ENCODE results near the gene FAM47E.

Gene FAM47E

DNA sequence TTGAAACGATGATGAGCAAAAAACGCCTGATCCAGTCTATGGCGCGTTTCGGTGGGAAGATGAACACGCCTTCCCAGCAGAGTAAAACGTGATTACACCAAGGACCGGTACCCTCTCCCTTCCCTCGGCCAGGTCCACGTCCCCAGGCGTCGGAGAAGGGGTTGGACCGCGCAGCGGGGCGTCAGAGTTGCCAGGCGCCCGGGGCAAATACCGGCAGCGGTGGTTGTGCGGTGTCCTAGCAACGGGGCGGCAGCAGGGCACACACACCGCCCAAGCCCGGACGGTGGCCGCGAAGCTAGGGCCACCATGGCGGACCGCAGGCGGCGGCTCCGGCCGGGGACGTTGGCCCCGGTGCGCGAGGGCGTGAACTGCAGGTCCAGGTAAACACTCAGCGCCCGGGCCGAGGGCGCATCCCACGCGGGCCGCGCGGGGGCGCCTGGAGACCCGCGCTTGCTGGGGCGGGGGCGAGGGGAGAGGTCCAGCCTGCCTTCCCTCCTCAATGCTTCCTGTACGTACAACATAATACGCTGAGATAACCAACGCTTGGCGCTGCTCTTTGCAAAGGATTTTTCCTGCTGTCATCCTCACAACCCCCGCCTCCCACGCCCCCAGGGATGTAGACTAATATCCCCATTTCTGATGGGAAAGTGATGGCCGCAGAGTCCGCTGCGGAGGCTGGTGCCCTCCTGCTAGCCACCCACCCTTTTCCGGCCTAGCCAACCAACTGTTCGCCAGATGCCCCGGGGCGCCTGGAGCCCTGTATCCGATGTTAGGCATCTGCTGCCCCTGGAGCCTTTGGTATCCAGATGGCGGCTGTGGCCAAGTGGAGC lies at the start of gene FAM47E:
FAM47E (plus strand) TSS at position 281 of the 830 bp plus-strand sequence; CDS start at position 307, 26 bp downstream.
- DNase-seq (ENCODE audit: low read depth): no peak

DNA sequence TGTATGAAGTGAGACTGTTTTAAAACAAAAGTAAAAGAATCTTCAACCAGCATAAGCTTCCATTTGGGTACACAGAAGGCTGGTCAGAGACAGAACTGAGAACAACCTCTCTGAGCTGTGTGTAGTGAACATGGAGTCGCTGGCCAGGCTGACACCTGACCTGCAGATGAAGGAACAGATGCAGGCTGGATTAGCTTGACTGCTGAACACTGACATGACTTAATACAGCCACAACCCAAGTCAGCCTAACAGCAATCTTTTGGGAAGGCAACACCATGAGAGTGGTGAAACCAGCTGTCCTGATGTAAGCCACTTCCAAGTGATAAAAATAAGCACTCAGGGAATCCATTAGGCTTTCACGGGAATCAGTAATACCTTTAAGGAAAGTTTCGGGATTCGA lies 48.0 kb upstream of the FAM47E start:
- no peak for DNase-seq (ENCODE audit: low read depth)

GRCh38 chr4:76204936-76205335 lies 46.6 kb upstream of the FAM47E start:
- no peak for DNase-seq (ENCODE audit: low read depth)

DNA sequence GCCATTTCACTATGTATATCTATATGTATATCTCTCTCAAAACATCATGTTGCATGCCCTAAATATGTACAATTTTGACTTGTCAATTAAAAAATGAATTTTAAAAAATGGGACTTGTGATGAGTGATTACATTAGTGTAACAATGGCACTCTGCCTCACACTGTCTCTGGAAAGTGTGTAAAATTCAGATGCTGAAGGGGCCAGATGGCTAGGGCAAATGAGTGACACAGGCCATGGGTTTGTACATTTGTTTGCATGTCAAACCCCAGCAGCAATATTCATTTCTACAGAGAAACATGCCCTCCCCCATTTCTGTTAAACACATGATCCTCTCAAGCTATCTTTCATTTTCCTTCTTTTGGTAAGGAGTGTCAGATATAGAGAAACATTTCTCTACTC lies 46.0 kb upstream of the FAM47E start:
- no peak for DNase-seq (ENCODE audit: low read depth)

GRCh38 chr4:76206222-76206942 lies 45.1 kb upstream of the FAM47E start:
- DNase-seq (ENCODE audit: low read depth): no peak

DNA sequence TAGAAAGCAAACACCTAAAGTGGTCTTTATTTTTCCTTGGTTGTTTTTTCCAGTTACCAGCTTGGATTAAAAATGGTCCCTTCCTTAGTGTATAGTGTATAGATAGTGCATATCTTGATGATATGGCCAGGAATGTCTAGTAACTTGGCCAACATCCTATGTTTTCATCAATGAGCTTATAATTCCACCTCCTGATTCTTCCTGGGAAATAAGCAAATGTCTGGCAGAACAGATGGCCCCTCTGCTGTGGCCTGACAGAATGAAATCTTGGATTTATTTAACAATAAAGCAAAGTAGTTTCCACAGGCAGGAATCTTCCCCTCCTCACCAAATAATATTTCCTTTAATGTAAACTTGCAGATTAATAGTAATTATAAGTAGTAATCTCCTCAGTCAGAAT lies 44.0 kb upstream of the FAM47E start:
- DNase-seq (ENCODE audit: low read depth): no peak

- no peak for DNase-seq (ENCODE audit: low read depth)
Observed at GRCh38 chr4:76208005-76208765, 43.3 kb upstream of the FAM47E start.

DNA sequence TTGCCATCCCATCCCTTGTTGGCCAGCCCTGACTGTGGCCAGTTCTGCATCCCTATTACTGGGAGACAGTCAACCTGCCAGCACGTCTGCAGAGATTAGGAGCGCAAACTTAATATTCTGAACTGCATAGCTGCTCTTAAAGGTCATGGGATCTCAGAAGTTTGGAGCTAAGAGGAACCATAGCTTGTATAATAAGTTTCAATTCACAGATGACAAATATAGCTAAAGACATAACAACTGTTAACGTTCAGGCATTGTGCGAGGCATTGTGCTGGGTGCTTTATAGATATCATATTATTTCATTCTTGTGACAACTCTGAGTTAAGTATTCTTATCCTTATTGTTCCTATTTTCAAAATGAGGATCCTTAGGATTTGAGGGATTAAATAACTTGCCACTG lies 41.6 kb upstream of the FAM47E start:
- no peak for DNase-seq (ENCODE audit: low read depth)

- DNase-seq (ENCODE audit: low read depth): no peak
Observed at GRCh38 chr4:76210452-76210851, 41.1 kb upstream of the FAM47E start.

GRCh38 chr4:76211769-76212708 lies 39.5 kb upstream of the FAM47E start:
- no peak for DNase-seq (ENCODE audit: low read depth)

- DNase-seq (ENCODE audit: low read depth): no peak
Observed at GRCh38 chr4:76212851-76213414, 38.6 kb upstream of the FAM47E start.

GRCh38 chr4:76213415-76214176 lies 37.9 kb upstream of the FAM47E start, which contains the start of gene SCARB2:
Gene SCARB2 (minus strand): TSS chr4:76213824. CDS start chr4:76213543, 281 bp downstream.
- peak; percentile 50 for DNase-seq (ENCODE audit: low read depth)

DNA sequence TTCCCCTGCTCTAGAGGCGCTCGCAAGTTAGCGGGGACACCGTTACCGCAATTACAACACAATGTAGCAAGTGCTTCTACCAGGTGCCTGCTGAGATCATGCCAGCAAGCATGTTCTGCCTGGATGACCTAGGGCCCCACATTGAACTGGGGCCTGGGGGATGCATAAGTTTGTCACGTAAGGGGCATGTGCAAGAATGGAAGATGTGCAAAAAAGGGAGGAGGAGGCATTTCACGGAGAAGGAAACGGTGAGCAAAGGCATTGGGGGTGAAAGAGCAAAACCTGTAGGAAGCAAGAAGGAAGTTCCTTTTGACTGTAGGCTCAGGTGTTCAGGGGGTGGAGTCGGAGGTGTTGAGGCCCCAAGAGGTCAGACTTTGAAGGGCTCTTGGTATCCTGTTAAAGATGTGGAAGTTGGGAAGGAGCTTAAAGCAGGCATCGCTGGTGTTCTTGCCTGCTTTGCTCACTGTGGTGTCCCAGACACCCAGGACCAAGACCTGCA lies 37.3 kb upstream of the FAM47E start:
- DNase-seq (ENCODE audit: low read depth): no peak

- DNase-seq (ENCODE audit: low read depth): no peak
Observed at GRCh38 chr4:76215077-76215476, 36.4 kb upstream of the FAM47E start.

DNA sequence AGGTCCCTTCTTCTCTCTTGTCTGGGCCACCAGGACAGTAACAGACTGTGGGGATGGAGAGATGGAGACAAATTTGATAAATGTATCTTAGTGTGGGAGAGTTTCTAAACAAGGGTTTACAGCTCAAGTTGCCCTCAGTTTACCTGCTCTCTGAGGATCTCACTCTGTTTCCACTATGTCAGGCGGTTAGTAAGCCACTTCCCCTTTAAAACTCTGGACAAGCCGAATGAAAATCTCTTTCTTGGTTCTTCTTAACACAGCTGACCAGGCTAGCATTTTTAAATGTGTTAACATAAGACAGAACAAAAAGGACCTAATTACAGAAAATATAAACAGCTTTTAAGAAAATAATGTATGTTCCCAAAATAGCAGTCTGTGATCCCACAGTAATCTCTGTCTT lies 35.0 kb upstream of the FAM47E start:
- DNase-seq (ENCODE audit: low read depth): no peak

GRCh38 chr4:76216975-76217814 lies 34.3 kb upstream of the FAM47E start:
- DNase-seq (ENCODE audit: low read depth): no peak

- DNase-seq (ENCODE audit: low read depth): no peak
Observed at GRCh38 chr4:76219299-76220055, 32.0 kb upstream of the FAM47E start.

DNA sequence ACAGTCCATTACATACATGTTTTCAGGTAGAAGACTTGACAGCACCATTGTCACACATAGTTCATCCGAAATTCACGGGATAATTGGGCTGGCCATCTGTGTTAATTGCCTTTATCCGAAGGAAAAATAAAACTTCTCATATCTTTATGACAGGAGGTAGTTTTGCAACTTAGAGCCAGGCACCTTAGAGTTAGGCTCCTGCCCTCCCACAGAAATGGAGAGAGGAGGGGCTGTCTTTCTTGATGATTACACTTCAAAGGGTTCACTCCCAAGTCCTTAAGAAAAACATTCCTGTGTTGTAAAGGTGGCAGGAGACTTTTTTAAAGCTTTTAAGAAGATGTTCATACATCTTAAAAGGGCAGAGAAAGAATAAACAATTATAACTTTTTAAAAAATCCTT lies 27.4 kb upstream of the FAM47E start:
- DNase-seq (ENCODE audit: low read depth): no peak
